Muscle layer of duodenum (tissue), 2 donors: Measurements from ENCODE around the gene AMPD3.

ENCODE experiments used
- H3K27ac ChIP-seq: one replicate; pipeline ENCODE4 v1.7.0; 2013; ENCODE audit warnings: mild to moderate bottlenecking, low read length
- H3K27me3 ChIP-seq: one replicate; pipeline ENCODE4 v1.7.0; 2013; ENCODE audit warnings: low read depth, mild to moderate bottlenecking, control low read depth, low read length
- H3K36me3 ChIP-seq, 2 donors: one replicate each; pipeline ENCODE4 v1.7.0; 2013; ENCODE audit warnings: low read length in 2 of 2, control low read depth in 1 of 2, mild to moderate bottlenecking in 1 of 2; ENCODE audit not compliant: insufficient read depth in 2 of 2, control insufficient read depth in 1 of 2
- H3K4me1 ChIP-seq, 2 donors: one replicate each; pipeline ENCODE4 v1.7.0; 2013; ENCODE audit warnings: low read length in 2 of 2, mild to moderate bottlenecking in 2 of 2, control low read depth in 1 of 2, moderate library complexity in 1 of 2; ENCODE audit not compliant: insufficient read depth in 2 of 2, control insufficient read depth in 1 of 2
- H3K4me3 ChIP-seq, 2 donors: one replicate each; pipeline ENCODE4 v1.7.0; 2013; ENCODE audit warnings: low read length in 2 of 2, low read depth in 1 of 2, mild to moderate bottlenecking in 1 of 2
- H3K9me3 ChIP-seq, 2 donors: one replicate each; pipeline ENCODE4 v1.7.0; 2013; ENCODE audit warnings: low read length in 2 of 2, control low read depth in 1 of 2, mild to moderate bottlenecking in 1 of 2; ENCODE audit not compliant: control insufficient read depth in 1 of 2
- donor health status: healthy.

The AMPD3 gene

GRCh38 chr11:10454878-10455631, at the start of gene AMPD3:
Gene AMPD3, plus strand, starts transcription at chr11:10455264. Its CDS starts 6,256 bp downstream, at chr11:10461520.
- no peaks in the 10 kb centered on the region for H3K36me3 ChIP-seq
- no peaks in the 10 kb centered on the region for H3K9me3 ChIP-seq
- H3K27ac ChIP-seq: peak within 1 kb of the TSS; percentile 77
- no peaks in the 10 kb centered on the region for H3K27me3 ChIP-seq
- H3K4me3 ChIP-seq: peak within 1 kb of the TSS; percentile 48 to 63
- H3K4me1 ChIP-seq: peaks cover 9 to 19% of the 10 kb centered on the region in 2 donors

DNA sequence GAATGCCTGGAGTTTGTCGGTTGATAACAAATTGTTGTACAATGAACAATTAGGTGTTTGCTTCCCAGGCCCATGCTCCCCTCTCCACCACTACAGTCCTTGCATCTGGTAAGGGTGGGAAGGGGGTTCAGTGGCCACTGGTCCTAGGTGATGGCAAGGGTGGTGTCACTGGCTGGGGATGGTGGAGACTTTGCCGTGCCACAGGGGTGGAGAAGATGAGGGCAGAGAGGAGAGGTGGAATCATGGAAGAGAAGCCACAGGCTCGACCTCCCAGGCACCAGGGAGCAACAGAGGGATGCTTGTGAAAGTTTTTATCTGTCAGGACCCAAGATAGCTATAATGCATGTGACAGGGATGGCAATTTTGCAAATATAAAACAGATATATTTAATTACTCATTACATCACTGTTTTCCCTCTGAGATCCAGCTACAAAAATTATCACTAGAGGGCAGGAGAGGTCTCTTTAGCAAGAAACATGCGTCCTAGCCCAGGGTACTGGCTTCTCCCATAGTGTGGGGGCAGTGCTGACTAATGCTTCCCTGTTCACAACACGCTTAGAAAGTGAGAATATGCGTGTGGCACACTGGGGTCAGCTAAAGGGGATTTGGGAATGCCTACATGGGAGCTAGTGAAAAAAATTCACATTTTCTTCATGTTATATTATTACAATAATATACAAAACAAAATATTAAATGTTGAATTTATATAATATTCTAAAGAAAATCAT, 49.0 kb upstream of the AMPD3 start:
- Histone ChIP-seq H3K36me3 (no peaks in the 10 kb centered on the region), H3K27ac (no peak overlapping the region), H3K4me1 (peaks cover 3 to 9% of the 10 kb centered on the region in 2 donors), H3K27me3 (no peaks in the 10 kb centered on the region), H3K4me3 (no peak overlapping the region), H3K9me3 (no peaks in the 10 kb centered on the region)

- Histone ChIP-seq H3K27me3 (no peaks in the 10 kb centered on the region), H3K36me3 (no peaks in the 10 kb centered on the region), H3K9me3 (no peaks in the 10 kb centered on the region), H3K4me3 (no peak overlapping the region), H3K27ac (no peak overlapping the region), H3K4me1 (peaks cover 3 to 9% of the 10 kb centered on the region in 2 donors)
Observed at GRCh38 chr11:10407055-10407454, 48.0 kb upstream of the AMPD3 start.

DNA sequence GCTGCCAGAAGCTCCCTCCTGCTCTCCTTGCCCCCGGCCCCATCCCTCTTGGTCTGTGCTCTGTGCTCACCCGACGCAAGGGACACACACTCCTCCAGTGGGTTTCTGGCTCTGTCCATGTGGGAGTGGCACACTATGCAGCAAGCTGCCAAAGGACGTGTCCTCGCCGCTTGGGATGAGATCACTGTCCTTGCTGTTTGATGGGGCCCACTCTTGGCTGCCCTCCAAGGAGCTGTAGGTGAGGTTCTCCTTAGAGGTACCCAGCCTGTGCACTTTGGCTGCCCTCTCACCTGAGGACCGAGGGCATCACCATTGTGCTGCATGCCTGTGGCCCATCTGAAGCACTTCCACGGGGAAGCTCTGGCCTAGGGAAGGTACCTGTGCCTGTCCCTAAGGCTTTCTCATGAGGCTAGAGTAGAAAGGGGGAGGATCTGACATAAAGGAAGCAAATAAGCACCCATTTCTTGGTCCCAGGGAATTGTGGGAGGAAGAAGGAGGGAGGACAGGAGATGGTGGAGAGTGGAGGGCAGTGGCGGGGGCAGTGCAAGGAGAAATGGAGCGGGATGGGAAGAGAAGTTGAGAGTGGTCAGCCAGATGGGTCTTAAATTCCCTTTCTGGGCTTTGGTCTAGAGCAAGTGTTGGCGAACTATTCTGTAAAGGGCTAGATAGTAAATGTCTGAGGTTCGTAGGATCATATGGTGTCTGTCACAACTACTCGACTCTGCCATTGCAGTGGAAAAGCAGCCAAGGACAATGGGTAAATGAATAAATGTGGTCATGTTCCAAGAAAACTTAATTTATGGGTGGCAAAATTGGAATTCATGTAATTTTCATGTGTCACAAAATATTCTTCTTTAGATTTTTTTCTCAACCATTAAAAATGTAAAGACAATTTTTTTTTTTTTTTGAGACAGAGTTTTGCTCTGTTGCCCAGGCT, 47.0 kb upstream of the AMPD3 start:
- no peaks in the 10 kb centered on the region for H3K27me3 ChIP-seq
- peaks cover 3 to 9% of the 10 kb centered on the region in 2 donors for H3K4me1 ChIP-seq
- no peaks in the 10 kb centered on the region for H3K9me3 ChIP-seq
- H3K4me3 ChIP-seq: no peak overlapping the region
- H3K27ac ChIP-seq: no peak overlapping the region
- no peaks in the 10 kb centered on the region for H3K36me3 ChIP-seq

- H3K9me3 ChIP-seq: no peaks in the 10 kb centered on the region
- H3K4me3 ChIP-seq: no peak overlapping the region
- H3K27me3 ChIP-seq: no peaks in the 10 kb centered on the region
- H3K4me1 ChIP-seq: peaks cover 3 to 9% of the 10 kb centered on the region in 2 donors
- no peaks in the 10 kb centered on the region for H3K36me3 ChIP-seq
- no peak overlapping the region for H3K27ac ChIP-seq
Observed at GRCh38 chr11:10409207-10409661, 45.8 kb upstream of the AMPD3 start.

DNA sequence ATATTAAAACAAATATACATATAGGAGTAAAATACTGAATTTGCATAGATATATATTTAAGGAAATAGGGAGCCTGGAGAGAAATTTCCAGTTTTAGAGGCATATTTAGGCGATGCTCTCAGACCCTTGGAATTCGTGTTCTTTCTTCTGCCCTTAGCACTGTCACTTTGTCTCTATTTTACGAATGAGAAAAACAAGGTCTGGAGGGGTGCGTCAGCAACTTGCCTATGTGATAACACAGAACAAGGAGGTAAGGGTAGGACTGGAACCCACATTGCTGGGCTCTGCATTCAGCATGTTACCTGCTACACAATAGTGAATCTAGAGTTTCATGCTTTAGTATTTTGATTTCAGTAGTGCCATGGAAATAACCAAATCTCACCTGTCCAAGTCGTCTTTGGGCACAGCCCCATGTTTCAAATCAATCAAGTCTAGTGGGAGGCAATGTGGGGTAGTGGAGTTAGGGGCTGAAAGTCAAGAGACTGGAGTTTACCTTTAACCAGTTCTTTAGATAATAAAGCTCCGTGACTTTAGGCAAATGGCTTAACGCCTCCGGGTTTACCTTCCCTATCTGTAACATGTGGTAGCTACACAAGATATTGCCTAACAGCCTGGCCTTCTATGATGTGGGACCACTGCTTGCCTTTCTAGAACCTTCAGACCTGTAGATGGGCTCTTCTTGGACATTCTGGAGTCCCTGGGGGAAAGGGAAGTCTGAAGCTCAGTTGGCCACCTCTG, 44.8 kb upstream of the AMPD3 start:
- Histone ChIP-seq H3K9me3 (no peaks in the 10 kb centered on the region), H3K36me3 (no peaks in the 10 kb centered on the region), H3K27ac (no peak overlapping the region), H3K27me3 (no peaks in the 10 kb centered on the region), H3K4me3 (no peak overlapping the region), H3K4me1 (peaks cover 3 to 9% of the 10 kb centered on the region in 2 donors)

DNA sequence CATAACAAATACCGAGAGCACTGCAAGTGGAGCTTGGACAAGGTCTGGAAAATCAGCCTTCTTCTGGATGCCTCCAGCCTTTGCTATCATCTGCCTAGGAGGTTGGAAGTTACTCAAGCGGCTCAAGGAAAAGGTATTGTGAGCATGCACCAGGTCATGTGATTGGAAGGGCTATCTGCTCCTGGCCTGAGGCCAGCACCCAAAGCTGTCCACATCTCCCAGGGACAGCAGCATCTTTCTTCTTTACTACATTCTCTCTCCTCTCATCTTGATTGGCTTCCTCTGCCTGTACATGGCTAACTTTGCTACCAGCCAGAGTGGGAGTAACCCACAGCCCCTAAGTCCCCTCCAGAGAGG, 44.2 kb upstream of the AMPD3 start:
- H3K27ac ChIP-seq: no peak overlapping the region
- peaks cover 3 to 8% of the 10 kb centered on the region in 2 donors for H3K4me1 ChIP-seq
- H3K9me3 ChIP-seq: no peaks in the 10 kb centered on the region
- no peaks in the 10 kb centered on the region for H3K27me3 ChIP-seq
- H3K4me3 ChIP-seq: no peak overlapping the region
- no peaks in the 10 kb centered on the region for H3K36me3 ChIP-seq

DNA sequence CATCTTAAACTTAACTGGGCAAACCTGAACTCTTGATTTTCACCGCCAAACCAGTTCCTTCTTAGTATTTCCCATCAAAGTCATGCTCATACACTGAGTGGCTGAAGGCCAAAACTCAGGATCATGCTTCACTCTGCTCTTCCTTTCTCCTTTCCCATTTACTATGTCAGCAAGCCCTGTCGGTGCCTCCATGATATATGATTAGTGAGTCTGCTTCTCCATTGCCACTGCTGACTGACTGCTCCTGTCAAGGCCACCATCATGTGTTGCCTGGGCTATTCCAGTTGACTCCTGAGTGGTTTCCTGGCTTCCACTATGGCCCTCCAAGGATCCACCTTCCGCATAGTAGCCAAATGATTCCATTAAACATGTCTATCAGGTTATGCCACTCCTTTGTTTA, 42.8 kb upstream of the AMPD3 start:
- Histone ChIP-seq H3K36me3 (no peaks in the 10 kb centered on the region), H3K9me3 (no peaks in the 10 kb centered on the region), H3K4me1 (no peaks in the 10 kb centered on the region), H3K27ac (no peak overlapping the region), H3K27me3 (no peaks in the 10 kb centered on the region), H3K4me3 (no peak overlapping the region)

- H3K27ac ChIP-seq: no peak overlapping the region
- H3K9me3 ChIP-seq: no peaks in the 10 kb centered on the region
- H3K36me3 ChIP-seq: no peaks in the 10 kb centered on the region
- H3K4me1 ChIP-seq: no peaks in the 10 kb centered on the region
- H3K4me3 ChIP-seq: no peak overlapping the region
- H3K27me3 ChIP-seq: no peaks in the 10 kb centered on the region
Observed at GRCh38 chr11:10413268-10413667, 41.8 kb upstream of the AMPD3 start.

DNA sequence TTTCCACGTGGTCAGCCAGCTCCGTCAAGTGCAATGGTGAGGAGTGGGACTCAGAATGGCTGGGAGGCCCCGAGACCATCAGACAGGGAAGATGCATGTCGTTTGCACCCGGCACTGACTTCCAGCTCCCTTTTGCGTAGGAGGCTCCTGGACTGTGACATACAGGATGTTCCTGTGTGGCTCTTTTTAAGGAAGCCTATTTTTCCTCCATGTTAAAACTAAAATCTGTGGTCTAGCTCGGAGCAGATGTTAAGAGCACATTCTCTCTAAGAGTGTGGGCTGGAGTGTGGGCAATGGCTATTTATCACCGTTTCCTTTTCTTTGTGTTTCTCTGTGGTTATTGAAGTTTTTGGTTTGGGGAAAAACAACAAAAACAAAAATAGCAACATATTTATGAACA, 40.9 kb upstream of the AMPD3 start:
- H3K4me3 ChIP-seq: no peak overlapping the region
- H3K27ac ChIP-seq: peak overlapping the region; percentile 34
- no peaks in the 10 kb centered on the region for H3K4me1 ChIP-seq
- H3K36me3 ChIP-seq: no peaks in the 10 kb centered on the region
- H3K9me3 ChIP-seq: no peaks in the 10 kb centered on the region
- H3K27me3 ChIP-seq: no peaks in the 10 kb centered on the region
